Osteoblast (primary cell): ENCODE data around the gene COL8A1. TPM values are rescaled to one million over a fixed set of nuclear protein-coding genes. Genes with fewer than 3 reads are reported as not detected.

ENCODE experiments used
- DNase-seq: peaks from one replicate; pipeline ENCODE4 v3.0.0; 2011; ENCODE audit warnings: low spot score, mixed read lengths; ENCODE audit not compliant: insufficient read length; ENCODE audit errors: missing footprints
- H2AFZ ChIP-seq: 2 replicates; pipeline ENCODE4 v1.6.0; 2011; ENCODE audit warnings: mild to moderate bottlenecking, low read length
- H3K27ac ChIP-seq: 2 replicates; pipeline ENCODE4 v1.5.1; 2011; ENCODE audit warnings: mild to moderate bottlenecking, low read depth, low read length, moderate library complexity
- H3K27me3 ChIP-seq: 2 replicates; pipeline ENCODE4 v1.6.0; 2012; ENCODE audit warnings: mild to moderate bottlenecking, control low read depth, inconsistent platforms, low read length, moderate library complexity; ENCODE audit not compliant: insufficient read depth
- H3K36me3 ChIP-seq: 2 replicates; pipeline ENCODE4 v1.5.1; 2011; ENCODE audit warnings: mild to moderate bottlenecking, low read length, control low read depth, moderate library complexity; ENCODE audit not compliant: insufficient read depth
- H3K4me1 ChIP-seq: 2 replicates; pipeline ENCODE4 v1.5.1; 2011; ENCODE audit warnings: mild to moderate bottlenecking, low read length, control low read depth, moderate library complexity; ENCODE audit not compliant: insufficient read depth
- H3K4me2 ChIP-seq: 2 replicates; pipeline ENCODE4 v1.6.0; 2011; ENCODE audit warnings: mild to moderate bottlenecking, low read length; ENCODE audit not compliant: insufficient read depth
- H3K4me3 ChIP-seq: fragments of 200-600 bp; sonication (generic); 3 replicates; pipeline ENCODE4 v1.5.1; 2012; ENCODE audit warnings: mild to moderate bottlenecking, low read length, inconsistent platforms; ENCODE audit not compliant: insufficient read depth
- H3K79me2 ChIP-seq: 2 replicates; pipeline ENCODE4 v1.6.0; 2012; ENCODE audit warnings: mild to moderate bottlenecking, low read length, control low read depth, inconsistent platforms; ENCODE audit not compliant: insufficient read depth
- H3K9me3 ChIP-seq: 2 replicates; pipeline ENCODE4 v1.5.1; 2011; ENCODE audit warnings: low read depth, low read length, control low read depth
- H4K20me1 ChIP-seq: 2 replicates; pipeline ENCODE4 v1.6.0; 2012; ENCODE audit warnings: mild to moderate bottlenecking, low read length, control low read depth; ENCODE audit not compliant: insufficient read depth
- total RNA-seq: library from RNA; depleted of rRNA; stranded (reverse); fragments of >200 nt; gene quantifications from 2 replicates; pipeline ENCODE4 v1.2.3, GENCODE V29; 2012
- TF ChIP-seq, protein P1 (sequence below): IDR thresholded peaks from 2 replicates; pipeline ENCODE4 v1.5.1; 2011; ENCODE audit warnings: mild to moderate bottlenecking, low read depth, low read length, moderate library complexity; ENCODE audit errors: extremely low read depth

The COL8A1 gene
- total RNA-seq, 1 donor = 311 TPM

DNA sequence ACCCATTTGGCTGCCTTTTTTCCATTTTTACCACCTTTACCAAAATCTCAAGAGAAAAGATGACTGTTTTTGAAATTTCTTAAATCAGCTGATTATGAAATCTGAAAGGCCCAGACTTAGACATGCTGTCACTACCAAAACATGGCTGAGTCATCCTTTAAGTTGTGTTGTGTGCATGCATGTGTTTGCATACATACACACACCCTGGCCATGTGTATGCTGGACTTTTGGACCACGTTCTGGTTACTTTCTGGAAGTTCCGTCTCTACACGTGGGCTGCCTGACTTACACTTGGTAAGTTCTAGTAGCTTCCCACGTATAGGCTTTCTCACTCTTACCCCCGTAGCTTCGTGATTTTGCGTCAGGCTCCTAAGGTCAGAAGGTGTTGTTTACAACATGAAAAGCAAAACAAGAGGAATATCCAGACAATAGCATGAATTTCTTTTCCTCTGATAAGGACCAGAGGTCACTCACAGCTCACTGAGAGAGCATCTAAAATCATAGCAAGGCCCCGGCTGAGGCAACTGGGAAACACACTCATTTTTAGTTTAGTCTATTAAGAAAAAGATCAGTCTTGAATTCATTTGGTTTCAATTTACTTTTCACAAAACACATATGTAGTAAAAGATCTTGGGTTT, 62.4 kb downstream of the COL8A1 start:
- H3K79me2 ChIP-seq = peaks cover 30% of the 10 kb centered on the region
- no peak for DNase-seq
- TF ChIP-seq, protein P1, sequence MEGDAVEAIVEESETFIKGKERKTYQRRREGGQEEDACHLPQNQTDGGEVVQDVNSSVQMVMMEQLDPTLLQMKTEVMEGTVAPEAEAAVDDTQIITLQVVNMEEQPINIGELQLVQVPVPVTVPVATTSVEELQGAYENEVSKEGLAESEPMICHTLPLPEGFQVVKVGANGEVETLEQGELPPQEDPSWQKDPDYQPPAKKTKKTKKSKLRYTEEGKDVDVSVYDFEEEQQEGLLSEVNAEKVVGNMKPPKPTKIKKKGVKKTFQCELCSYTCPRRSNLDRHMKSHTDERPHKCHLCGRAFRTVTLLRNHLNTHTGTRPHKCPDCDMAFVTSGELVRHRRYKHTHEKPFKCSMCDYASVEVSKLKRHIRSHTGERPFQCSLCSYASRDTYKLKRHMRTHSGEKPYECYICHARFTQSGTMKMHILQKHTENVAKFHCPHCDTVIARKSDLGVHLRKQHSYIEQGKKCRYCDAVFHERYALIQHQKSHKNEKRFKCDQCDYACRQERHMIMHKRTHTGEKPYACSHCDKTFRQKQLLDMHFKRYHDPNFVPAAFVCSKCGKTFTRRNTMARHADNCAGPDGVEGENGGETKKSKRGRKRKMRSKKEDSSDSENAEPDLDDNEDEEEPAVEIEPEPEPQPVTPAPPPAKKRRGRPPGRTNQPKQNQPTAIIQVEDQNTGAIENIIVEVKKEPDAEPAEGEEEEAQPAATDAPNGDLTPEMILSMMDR = no peak
- no peaks in the 10 kb centered on the region for H3K9me3 ChIP-seq
- peaks cover 15% of the 10 kb centered on the region for H4K20me1 ChIP-seq
- no peak overlapping the region for H2AFZ ChIP-seq
- H3K27ac ChIP-seq = peak overlapping the region; percentile 89
- H3K36me3 ChIP-seq = peaks cover 77% of the 10 kb centered on the region
- peak overlapping the region; percentile 50 for H3K4me2 ChIP-seq
- peaks cover 56% of the 10 kb centered on the region for H3K4me1 ChIP-seq
- H3K4me3 ChIP-seq = no peak overlapping the region
- no peaks in the 10 kb centered on the region for H3K27me3 ChIP-seq

DNA sequence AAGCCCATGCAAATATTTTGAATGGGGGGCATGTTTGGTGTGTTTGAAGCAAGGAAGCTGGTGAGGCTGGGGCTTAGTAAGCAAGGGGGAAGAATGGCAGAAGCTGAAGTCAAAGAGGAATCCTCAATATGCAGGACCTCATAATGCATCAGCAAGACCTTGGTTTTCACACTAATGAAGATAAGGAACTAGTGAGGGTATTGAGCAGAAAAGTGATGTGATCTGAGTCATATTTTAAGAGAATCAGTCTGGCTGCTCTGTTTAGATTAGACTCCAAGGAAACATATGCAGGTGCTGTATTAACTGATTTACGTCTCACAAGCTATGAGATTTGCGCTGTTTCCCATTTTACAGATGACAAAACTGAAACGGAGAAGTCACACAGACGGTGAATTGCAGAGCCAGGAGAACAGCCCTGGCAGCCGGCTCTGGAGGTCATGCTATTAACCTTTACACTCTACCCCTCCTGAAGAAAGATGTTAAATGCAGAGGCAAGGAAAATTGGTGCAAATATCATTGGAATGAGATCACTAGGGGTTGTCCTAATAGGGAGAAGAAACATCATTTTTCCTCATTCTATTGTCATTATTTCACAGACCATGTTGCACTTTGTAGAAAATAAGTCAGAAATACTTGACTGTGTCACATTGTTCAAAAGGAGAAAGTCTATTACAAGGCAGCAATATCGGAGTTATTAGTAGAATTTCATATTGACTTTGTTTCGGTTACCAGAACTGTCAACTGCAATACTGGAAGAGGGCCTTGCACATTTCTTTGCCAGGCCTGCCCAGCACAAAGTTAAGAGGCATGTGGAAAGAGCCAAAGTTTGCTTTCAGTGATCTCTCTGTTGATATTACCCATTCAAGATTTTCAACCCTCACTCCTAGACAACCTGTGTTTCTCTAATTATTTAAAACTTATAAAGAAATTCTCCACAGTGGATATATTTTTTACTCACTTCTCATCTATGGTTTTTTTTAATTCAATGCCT, 64.9 kb downstream of the COL8A1 start:
- H3K9me3 ChIP-seq = no peaks in the 10 kb centered on the region
- peaks cover 25% of the 10 kb centered on the region for H3K79me2 ChIP-seq
- H3K27me3 ChIP-seq = no peaks in the 10 kb centered on the region
- TF ChIP-seq, protein P1 = no peak
- peak overlapping the region; percentile 89 for H3K27ac ChIP-seq
- no peak overlapping the region for H3K4me2 ChIP-seq
- peaks cover 15% of the 10 kb centered on the region for H4K20me1 ChIP-seq
- peaks cover 70% of the 10 kb centered on the region for H3K4me1 ChIP-seq
- peaks cover 80% of the 10 kb centered on the region for H3K36me3 ChIP-seq
- H2AFZ ChIP-seq = no peak overlapping the region
- DNase-seq = no peak
- no peak overlapping the region for H3K4me3 ChIP-seq

DNA sequence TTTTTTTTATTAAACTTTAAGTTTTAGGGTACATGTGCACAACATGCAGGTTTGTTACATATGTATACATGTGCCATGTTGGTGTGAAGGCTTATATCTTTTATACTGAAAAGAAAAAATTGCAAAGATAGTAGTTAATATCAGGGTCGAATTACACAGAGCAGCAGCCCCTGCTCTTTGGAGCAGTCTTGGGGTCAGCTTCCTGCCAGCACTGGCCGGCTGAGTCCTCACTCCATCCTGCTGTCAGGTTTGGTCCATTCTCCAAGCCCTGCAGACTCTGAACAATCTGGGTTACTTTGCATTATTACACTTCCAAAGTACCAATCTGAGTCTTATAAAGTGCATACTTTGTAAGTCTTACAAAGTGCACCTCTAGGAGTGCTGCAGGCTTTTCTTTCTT, 66.0 kb downstream of the COL8A1 start:
- TF ChIP-seq, protein P1 = no peak
- Histone ChIP-seq H3K9me3 (no peaks in the 10 kb centered on the region), H3K4me1 (peaks cover 69% of the 10 kb centered on the region)

DNA sequence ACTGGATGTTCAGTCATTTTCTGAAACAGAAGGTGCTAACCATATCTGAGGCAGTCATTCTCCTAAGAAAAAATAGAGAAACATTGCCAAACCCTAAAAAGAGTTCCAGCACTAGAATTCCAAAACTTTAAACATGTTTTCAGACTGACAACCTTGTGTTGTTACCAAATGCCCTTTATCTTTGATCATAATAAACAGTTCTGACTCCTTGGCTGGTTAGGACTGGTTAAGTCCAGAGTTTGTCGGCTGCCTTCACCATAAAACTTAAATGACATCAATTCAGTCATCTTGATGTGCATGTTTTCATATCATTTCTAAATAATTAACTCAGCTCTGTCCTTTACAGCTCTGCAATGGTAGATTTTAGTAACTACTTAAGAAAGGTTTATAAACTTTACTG, 68.0 kb downstream of the COL8A1 start:
- no peak for DNase-seq
- Histone ChIP-seq H3K27ac (peak overlapping the region; percentile 81), H3K4me1 (peaks cover 61% of the 10 kb centered on the region)

More for the DNA sequence above, 66.0 kb downstream of the COL8A1 start:
- Histone ChIP-seq H4K20me1 (peaks cover 15% of the 10 kb centered on the region), H3K79me2 (peaks cover 20% of the 10 kb centered on the region), H3K36me3 (peaks cover 83% of the 10 kb centered on the region), H3K4me3 (no peak overlapping the region), H3K4me2 (no peak overlapping the region), H2AFZ (no peak overlapping the region), H3K27me3 (no peaks in the 10 kb centered on the region), H3K27ac (no peak overlapping the region)
- no peak for DNase-seq

More for the DNA sequence above, 68.0 kb downstream of the COL8A1 start:
- peaks cover 83% of the 10 kb centered on the region for H3K36me3 ChIP-seq
- H4K20me1 ChIP-seq = peaks cover 9% of the 10 kb centered on the region
- H2AFZ ChIP-seq = no peak overlapping the region
- no peaks in the 10 kb centered on the region for H3K27me3 ChIP-seq
- no peak overlapping the region for H3K4me2 ChIP-seq
- H3K79me2 ChIP-seq = peaks cover 14% of the 10 kb centered on the region
- H3K4me3 ChIP-seq = no peak overlapping the region
- H3K9me3 ChIP-seq = no peaks in the 10 kb centered on the region
- TF ChIP-seq, protein P1 = no peak
